ENCODE results near the gene KSR1.

KSR1 gene

GRCh38 chr17:27518048-27518447, 61.8 kb downstream of the KSR1 start:
- H3K4me3 ChIP-seq (replicated peaks; ENCODE audit: low read depth, low read length): no peak overlapping the region
- TF ChIP-seq, protein P1, sequence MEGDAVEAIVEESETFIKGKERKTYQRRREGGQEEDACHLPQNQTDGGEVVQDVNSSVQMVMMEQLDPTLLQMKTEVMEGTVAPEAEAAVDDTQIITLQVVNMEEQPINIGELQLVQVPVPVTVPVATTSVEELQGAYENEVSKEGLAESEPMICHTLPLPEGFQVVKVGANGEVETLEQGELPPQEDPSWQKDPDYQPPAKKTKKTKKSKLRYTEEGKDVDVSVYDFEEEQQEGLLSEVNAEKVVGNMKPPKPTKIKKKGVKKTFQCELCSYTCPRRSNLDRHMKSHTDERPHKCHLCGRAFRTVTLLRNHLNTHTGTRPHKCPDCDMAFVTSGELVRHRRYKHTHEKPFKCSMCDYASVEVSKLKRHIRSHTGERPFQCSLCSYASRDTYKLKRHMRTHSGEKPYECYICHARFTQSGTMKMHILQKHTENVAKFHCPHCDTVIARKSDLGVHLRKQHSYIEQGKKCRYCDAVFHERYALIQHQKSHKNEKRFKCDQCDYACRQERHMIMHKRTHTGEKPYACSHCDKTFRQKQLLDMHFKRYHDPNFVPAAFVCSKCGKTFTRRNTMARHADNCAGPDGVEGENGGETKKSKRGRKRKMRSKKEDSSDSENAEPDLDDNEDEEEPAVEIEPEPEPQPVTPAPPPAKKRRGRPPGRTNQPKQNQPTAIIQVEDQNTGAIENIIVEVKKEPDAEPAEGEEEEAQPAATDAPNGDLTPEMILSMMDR (IDR thresholded peaks at IDR 0.05; ENCODE audit: low read depth, low read length, missing control alignments): no peak
- no peak for DNase-seq (ENCODE audit: extremely low read depth, low read depth)

DNA sequence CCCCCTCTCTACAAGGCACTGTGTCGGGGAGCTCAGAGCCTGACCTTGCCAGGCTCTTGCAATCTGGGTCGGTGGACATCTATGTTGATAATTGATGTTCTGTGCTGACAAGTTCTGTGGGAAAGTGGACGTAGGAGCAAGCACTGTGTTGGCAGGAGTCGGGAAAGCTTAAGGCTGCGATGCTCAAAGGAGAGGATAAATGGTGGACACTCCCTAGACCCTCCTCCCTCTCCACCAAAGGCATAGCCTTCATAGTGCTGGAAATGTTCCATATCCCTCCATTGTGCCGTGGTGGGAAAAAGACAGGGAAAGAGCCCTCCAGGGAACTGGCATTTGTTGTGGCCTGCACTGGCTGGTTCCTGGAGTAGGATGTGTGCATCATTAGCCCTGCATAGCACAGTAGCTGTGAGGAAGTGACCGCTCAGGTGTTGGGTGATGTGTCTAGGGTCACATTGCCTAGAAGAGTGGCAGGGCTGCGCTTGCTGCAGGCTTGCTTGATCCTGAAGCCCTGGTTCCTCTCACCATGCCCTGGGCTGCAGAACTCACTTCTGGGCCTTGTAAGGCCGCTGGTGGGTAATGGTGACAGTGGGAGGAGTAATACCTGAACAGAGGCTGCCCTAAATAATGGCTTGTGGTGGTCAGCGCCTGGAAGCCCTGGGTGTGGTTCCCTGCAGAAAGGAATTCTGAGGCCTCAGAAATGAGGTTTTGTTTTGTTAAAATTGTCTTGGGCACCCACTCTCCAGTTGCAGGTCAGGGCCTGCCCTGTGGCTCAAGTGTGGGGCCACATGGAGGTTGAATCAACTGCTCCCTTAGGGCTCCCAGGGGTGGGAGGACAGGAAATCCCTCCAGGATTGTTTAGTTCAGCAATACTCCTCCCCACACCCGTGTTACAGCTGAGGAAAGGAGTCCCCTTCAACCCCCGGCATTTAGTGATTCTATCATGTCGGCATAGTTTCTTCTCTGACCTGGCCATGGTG, 62.6 kb downstream of the KSR1 start:
- TF ChIP-seq, protein P1 (IDR thresholded peaks at IDR 0.05; ENCODE audit: low read depth, low read length, missing control alignments): no peak
- DNase-seq (ENCODE audit: extremely low read depth, low read depth): no peak
- no peak overlapping the region for H3K4me3 ChIP-seq (replicated peaks; ENCODE audit: low read depth, low read length)

GRCh38 chr17:27519550-27519949, 63.3 kb downstream of the KSR1 start:
- no peak overlapping the region for H3K4me3 ChIP-seq (replicated peaks; ENCODE audit: low read depth, low read length)
- no peak for DNase-seq (ENCODE audit: extremely low read depth, low read depth)
- TF ChIP-seq, protein P1 (IDR thresholded peaks at IDR 0.05; ENCODE audit: low read depth, low read length, missing control alignments): no peak

DNA sequence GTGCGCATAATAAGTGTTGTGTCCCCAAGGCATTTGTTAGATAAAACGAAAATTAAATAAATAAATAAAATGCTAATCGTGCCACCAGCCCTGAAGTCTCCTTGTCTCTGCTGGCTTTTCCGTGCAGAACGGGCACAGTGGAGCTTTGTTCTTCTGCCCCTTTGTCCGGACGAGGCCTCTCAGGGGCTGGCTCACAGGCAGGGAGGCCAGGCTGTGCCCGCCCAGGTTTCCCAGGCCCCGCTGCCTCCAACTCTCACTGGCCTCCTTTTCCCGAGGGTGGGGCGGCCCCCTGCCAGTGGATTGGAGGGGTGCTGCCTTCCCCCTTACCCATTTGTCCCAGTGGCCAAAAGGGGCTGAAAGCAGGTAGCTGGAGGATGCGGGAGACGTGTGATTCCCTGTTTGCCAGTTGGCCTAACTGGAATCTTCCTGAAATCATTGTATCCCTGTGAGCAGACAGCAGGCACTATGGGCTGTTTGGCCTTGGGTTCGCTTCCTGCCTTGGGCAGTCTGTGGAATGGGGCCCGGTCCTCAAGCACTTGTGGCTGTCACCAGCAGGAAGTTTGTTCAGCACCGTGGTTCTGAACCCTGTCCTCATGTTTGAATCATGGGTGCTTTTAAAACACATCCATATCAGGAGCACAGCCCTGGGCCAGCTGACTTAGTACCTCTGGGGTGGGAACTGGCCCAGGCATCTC, 64.4 kb downstream of the KSR1 start:
- DNase-seq (ENCODE audit: extremely low read depth, low read depth): no peak
- TF ChIP-seq, protein P1 (IDR thresholded peaks at IDR 0.05; ENCODE audit: low read depth, low read length, missing control alignments): no peak
- H3K4me3 ChIP-seq (replicated peaks; ENCODE audit: low read depth, low read length): no peak overlapping the region

DNA sequence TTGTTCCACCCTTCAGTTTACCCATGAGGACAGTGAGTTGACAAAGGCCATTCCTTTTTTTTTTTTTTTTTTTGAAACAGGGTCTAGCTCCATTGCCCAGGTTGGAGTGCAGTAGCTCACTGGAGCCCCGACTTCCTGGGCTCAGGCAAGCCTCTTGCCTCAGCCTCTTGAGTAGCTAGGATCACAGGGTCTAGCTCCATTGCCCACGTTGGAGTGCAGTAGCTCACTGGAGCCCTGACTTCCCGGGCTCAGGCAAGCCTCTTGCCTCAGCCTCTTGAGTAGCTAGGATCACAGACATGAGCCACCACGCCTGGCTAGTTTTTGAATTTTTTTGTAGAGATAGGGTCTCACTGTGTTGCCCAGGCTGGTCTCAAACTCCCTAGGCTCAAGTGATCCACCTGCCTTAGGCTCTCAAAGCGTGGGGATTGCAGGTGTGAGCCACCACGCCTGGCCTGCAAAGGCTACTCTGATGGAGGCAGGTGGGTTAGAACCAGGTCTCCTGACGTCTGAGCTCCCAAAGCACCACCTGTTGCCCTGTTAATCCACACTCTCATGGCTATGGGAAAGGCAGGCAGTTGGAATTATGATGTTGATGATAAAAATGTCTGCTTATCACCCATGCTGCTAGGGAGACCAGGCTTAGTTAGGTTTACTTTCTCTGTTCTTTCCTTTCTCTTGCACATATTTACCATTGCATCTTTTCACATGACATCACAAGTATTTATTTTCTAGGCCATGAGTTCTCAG, 65.2 kb downstream of the KSR1 start:
- no peak for DNase-seq (ENCODE audit: extremely low read depth, low read depth)
- TF ChIP-seq, protein P1 (IDR thresholded peaks at IDR 0.05; ENCODE audit: low read depth, low read length, missing control alignments): no peak
- no peak overlapping the region for H3K4me3 ChIP-seq (replicated peaks; ENCODE audit: low read depth, low read length)

- TF ChIP-seq, protein P1 (IDR thresholded peaks at IDR 0.05; ENCODE audit: low read depth, low read length, missing control alignments): no peak
- DNase-seq (ENCODE audit: extremely low read depth, low read depth): no peak
- no peak overlapping the region for H3K4me3 ChIP-seq (replicated peaks; ENCODE audit: low read depth, low read length)
These were observed 65.9 kb downstream of the KSR1 start for GRCh38 chr17:27522028-27522635.
